ENCODE measurements around the gene ZKSCAN8.

- no peak for TF ChIP-seq POLR2A (IDR thresholded peaks at IDR 0.05)
- no peak for TF ChIP-seq CTCF (IDR thresholded peaks at IDR 0.05)
Observed at GRCh38 chr6:28205879-28206278, 64.2 kb downstream of the ZKSCAN8 start.
